A549 treated with GW870086 at 1 μM for 4 hours (cell line): ENCODE data around the gene TIMM17A. TPM values are rescaled to one million over a fixed set of nuclear protein-coding genes. Genes with fewer than 3 reads are reported as not detected.

Experiments used
- total RNA-seq: library from RNA; stranded (reverse); fragments of 200-300 nt; extraction: Qiagen RNA extraction; gene quantifications from 5 replicates; pipeline ENCODE4 v1.2.3, GENCODE V29; 2022; ENCODE audit warnings: low read depth

The TIMM17A gene
- 96.8 to 122 TPM (median 103 TPM) in 5 replicates for total RNA-seq

GRCh38 chr1:201955009-201955728, at the start of gene TIMM17A:
TSS of gene TIMM17A (plus strand) at chr1:201955503. CDS start at chr1:201955527, 24 bp downstream.

GRCh38 chr1:201946224-201946908, 8.9 kb upstream of the TIMM17A start, which contains the start of gene LMOD1:
TSS of gene LMOD1 (minus strand) at chr1:201946548. CDS start at chr1:201946340, 208 bp downstream.

DNA sequence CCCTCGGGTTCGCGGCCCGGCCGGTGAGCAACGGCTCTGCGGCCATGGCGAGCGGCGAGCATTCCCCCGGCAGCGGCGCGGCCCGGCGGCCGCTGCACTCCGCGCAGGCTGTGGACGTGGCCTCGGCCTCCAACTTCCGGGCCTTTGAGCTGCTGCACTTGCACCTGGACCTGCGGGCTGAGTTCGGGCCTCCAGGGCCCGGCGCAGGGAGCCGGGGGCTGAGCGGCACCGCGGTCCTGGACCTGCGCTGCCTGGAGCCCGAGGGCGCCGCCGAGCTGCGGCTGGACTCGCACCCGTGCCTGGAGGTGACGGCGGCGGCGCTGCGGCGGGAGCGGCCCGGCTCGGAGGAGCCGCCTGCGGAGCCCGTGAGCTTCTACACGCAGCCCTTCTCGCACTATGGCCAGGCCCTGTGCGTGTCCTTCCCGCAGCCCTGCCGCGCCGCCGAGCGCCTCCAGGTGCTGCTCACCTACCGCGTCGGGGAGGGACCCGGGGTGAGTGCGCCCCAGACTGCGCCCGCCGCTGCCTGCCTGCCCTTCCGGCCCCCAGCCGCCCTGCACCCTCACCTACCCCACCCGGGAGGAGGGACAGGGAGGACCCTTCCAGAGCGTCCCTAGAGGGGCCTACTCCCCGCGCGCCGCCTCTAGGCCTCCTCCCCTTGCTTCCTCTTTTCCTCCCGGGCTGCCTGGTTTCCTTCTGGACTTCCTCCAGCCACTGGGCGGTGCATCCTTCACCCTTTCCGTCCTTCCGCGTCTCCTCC, 27.5 kb downstream of the TIMM17A start, which contains the start of gene RNPEP:
RNPEP (plus strand) TSS at position 26 of the 757 bp plus-strand sequence; CDS start at position 45, 19 bp downstream.

GRCh38 chr1:202010180-202011015, 55.1 kb downstream of the TIMM17A start, which contains the start of gene ELF3:
TSS of gene ELF3 (plus strand) at chr1:202010587. CDS start at chr1:202011137, 550 bp downstream.

Other genes with a start within 250 kb of the TIMM17A start
- gene IPO9, start 126.3 kb upstream of the TIMM17A start, total RNA-seq = 23.5 to 46.0 TPM (median 41.6 TPM) in 5 replicates
- gene SHISA4, start 66.6 kb upstream of the TIMM17A start, total RNA-seq = 12.1 to 18.3 TPM (median 16.2 TPM) in 5 replicates
- not detected in 5 replicates for gene LMOD1, start 9.0 kb upstream of the TIMM17A start, total RNA-seq
- gene RNPEP, start 27.1 kb downstream of the TIMM17A start, total RNA-seq = 78.8 to 89.9 TPM (median 86.4 TPM) in 5 replicates
- gene ELF3, start 55.1 kb downstream of the TIMM17A start, total RNA-seq = 182 to 260 TPM (median 231 TPM) in 5 replicates
- 0.15 to 0.21 TPM (median 0.16 TPM) in 5 replicates for gene GPR37L1, start 167.4 kb downstream of the TIMM17A start, total RNA-seq
- 44.0 to 54.7 TPM (median 48.4 TPM) in 5 replicates for gene ARL8A, start 189.2 kb downstream of the TIMM17A start, total RNA-seq
- gene PTPN7, start 205.1 kb downstream of the TIMM17A start, total RNA-seq = not detected in 5 replicates
- gene LGR6, start 238.3 kb downstream of the TIMM17A start, total RNA-seq = 0.31 to 0.79 TPM (median 0.55 TPM) in 5 replicates